GOT3 (cell line): ENCODE data around the gene RNF14.

Experiments used
- DNase-seq: peaks from one replicate; lab custom pipeline; 2025; ENCODE audit warnings: mixed read lengths; lab: John Stamatoyannopoulos, UW

Gene RNF14

GRCh38 chr5:141948812-141949211 is 20.1 kb upstream of the RNF14 start:
- no peak for DNase-seq

- no peak for DNase-seq
Observed at GRCh38 chr5:141949511-141949910, 19.4 kb upstream of the RNF14 start.

GRCh38 chr5:141950207-141951005 is 18.5 kb upstream of the RNF14 start:
- no peak for DNase-seq

GRCh38 chr5:141951332-141951781 is 17.5 kb upstream of the RNF14 start:
- no peak for DNase-seq

- no peak for DNase-seq
Observed at GRCh38 chr5:141952020-141952419, 16.9 kb upstream of the RNF14 start.

- no peak for DNase-seq
Observed at GRCh38 chr5:141954194-141954593, 14.7 kb upstream of the RNF14 start.

- no peak for DNase-seq
Observed at GRCh38 chr5:141957367-141957996, 11.4 kb upstream of the RNF14 start.

GRCh38 chr5:141958113-141958512 is 10.8 kb upstream of the RNF14 start, which contains the start of gene PCDH12:
TSS of gene PCDH12 (minus strand) at chr5:141958202. CDS start at chr5:141957851, 351 bp downstream.
- DNase-seq: no peak

- DNase-seq: no peak
Observed at GRCh38 chr5:141958546-141959172, 10.2 kb upstream of the RNF14 start.

GRCh38 chr5:141960018-141960417 is 8.9 kb upstream of the RNF14 start:
- DNase-seq: no peak

GRCh38 chr5:141960449-141961323 is 8.2 kb upstream of the RNF14 start:
- peak; percentile 68 for DNase-seq

- DNase-seq: no peak
Observed at GRCh38 chr5:141961466-141961865, 7.4 kb upstream of the RNF14 start.

GRCh38 chr5:141963701-141964100 is 5.2 kb upstream of the RNF14 start:
- DNase-seq: no peak

GRCh38 chr5:141965071-141965470 is 3.8 kb upstream of the RNF14 start:
- no peak for DNase-seq

- DNase-seq: no peak
Observed at GRCh38 chr5:141966275-141966962, 2.5 kb upstream of the RNF14 start.

GRCh38 chr5:141966963-141967333 is 2.0 kb upstream of the RNF14 start:
- DNase-seq: no peak

- DNase-seq: no peak
Observed at GRCh38 chr5:141969783-141970771, 1.2 kb downstream of the RNF14 start.

GRCh38 chr5:141973871-141974595 is 5.1 kb downstream of the RNF14 start:
- no peak for DNase-seq

- no peak for DNase-seq
Observed at GRCh38 chr5:141976176-141976575, 7.3 kb downstream of the RNF14 start.
